ENCODE data around the gene MPIG6B.

The MPIG6B gene, protein sequence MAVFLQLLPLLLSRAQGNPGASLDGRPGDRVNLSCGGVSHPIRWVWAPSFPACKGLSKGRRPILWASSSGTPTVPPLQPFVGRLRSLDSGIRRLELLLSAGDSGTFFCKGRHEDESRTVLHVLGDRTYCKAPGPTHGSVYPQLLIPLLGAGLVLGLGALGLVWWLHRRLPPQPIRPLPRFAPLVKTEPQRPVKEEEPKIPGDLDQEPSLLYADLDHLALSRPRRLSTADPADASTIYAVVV

DNA sequence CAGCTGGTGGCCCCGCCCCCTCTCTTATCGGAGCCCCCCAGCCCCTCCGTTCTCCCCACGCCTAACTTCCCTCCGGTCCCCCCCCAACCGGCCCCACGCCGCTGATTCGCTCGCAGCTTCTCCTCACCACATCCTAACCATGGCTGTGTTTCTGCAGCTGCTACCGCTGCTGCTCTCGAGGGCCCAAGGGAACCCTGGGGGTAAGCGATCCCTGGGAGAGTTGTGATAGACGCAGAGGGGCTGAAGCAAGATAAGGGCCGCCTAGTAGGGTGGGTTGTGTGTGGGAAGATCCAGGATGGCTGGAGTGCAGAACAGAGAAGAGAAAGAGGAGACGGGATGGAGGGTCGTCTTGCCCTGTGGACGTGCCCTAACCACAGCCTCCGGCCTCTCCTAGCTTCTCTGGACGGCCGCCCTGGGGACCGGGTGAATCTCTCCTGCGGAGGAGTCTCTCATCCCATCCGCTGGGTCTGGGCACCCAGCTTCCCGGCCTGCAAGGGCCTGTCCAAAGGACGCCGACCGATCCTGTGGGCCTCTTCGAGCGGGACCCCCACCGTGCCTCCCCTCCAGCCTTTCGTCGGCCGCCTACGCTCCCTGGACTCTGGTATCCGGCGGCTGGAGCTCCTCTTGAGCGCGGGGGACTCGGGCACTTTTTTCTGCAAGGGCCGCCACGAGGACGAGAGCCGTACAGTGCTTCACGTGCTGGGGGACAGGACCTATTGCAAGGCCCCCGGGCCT is at the start of gene MPIG6B:
TSS of gene MPIG6B (plus strand) at position 129 of the 735 bp plus-strand sequence. CDS start at position 140, 11 bp downstream.
- Histone ChIP-seq H3K36me3 (ENCODE audit: insufficient read depth, low read length) (no peaks in the 10 kb centered on the region), H3K9ac (ENCODE audit: low read depth, low read length) (no peak within 1 kb of the TSS), H3K9me3 (ENCODE audit: control insufficient read depth, insufficient read depth, low read length) (no peaks in the 10 kb centered on the region), H3K4me1 (ENCODE audit: insufficient read depth, low read length) (0 out of 2 replicates have a peak, but pooled peaks cover 3% of the 10 kb centered on the region)

DNA sequence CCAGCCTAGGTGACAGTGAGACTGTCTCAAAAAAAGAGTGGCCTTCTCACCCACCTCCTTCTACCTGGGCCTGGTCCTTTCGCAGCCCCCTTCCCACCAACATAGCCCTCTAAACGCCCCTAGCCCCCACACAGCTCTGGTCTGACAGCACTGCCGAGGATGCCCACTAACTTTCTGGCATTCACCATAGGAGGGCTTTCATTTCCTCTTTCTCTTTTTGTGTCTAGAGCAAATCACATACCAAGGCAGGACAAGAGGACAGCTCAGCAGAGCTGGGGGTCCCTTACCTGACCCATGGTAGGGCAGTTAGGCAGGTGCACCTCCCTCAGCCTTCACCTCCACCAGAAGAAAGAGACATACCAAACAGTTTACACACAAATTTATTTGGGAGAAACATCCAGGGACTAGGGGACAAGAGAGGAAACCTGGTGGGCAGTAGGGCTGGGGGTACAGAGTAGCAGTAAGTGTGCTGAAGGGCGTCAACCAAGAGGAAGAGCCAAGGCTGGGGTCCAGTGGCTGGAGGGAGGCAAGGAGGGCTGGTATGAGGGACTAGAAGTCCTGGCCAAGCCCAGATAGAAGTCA is 46.8 kb upstream of the MPIG6B start:
- no peaks in the 10 kb centered on the region for H3K4me1 ChIP-seq (ENCODE audit: insufficient read depth, low read length)
- H3K9me3 ChIP-seq (ENCODE audit: control insufficient read depth, insufficient read depth, low read length), result no peaks in the 10 kb centered on the region
- H3K36me3 ChIP-seq (ENCODE audit: insufficient read depth, low read length), result peaks cover 5% of the 10 kb centered on the region
- H3K9ac ChIP-seq (ENCODE audit: low read depth, low read length), result no peak overlapping the region

DNA sequence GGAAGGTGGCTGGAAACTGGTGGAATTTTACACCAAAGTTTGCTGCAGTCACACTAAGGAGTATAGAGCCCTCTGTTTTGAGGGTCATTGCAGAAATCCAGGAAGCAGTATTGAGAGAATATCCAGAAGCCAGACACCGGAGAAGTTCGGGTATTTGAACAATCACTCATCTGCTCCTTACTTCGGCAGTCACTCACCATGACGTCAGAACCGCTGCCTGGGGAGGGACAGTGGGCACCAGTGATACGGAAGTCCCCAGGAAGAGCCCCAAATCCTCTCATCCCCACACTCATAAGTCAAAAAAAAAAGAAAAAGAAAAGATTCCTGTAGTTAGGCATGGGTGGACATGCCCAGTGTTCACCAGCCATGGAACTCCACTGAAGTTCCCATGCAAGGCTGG is 46.3 kb upstream of the MPIG6B start:
- peaks cover under 1% of the 10 kb centered on the region; the same call in 1 of the 2 replicates for H3K36me3 ChIP-seq (ENCODE audit: insufficient read depth, low read length)
- H3K4me1 ChIP-seq (ENCODE audit: insufficient read depth, low read length), result no peaks in the 10 kb centered on the region
- no peak overlapping the region for H3K9ac ChIP-seq (ENCODE audit: low read depth, low read length)
- H3K9me3 ChIP-seq (ENCODE audit: control insufficient read depth, insufficient read depth, low read length), result no peaks in the 10 kb centered on the region

DNA sequence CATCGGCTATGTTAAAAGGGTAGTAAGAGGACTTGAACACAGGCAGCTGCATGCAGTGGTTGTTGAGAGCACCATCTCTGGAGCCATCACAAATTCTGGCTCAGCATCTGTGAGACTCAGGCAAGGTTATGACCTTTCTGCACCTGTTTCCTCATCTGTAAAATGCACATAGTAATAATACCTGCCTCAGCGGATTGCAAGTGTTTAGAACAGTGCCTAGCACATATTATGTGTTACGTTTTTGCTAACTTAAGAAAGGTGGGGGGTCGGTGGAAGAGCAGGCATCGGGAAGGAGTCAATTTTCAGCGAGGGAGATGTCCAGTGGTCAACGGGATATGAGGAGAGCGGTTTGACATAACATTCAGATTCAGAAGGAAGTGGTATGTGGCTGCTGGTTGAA is 45.2 kb upstream of the MPIG6B start:
- Histone ChIP-seq H3K36me3 (ENCODE audit: insufficient read depth, low read length) (no peaks in the 10 kb centered on the region; the same call in 1 of the 2 replicates), H3K9me3 (ENCODE audit: control insufficient read depth, insufficient read depth, low read length) (no peaks in the 10 kb centered on the region), H3K4me1 (ENCODE audit: insufficient read depth, low read length) (no peaks in the 10 kb centered on the region), H3K9ac (ENCODE audit: low read depth, low read length) (no peak overlapping the region)

DNA sequence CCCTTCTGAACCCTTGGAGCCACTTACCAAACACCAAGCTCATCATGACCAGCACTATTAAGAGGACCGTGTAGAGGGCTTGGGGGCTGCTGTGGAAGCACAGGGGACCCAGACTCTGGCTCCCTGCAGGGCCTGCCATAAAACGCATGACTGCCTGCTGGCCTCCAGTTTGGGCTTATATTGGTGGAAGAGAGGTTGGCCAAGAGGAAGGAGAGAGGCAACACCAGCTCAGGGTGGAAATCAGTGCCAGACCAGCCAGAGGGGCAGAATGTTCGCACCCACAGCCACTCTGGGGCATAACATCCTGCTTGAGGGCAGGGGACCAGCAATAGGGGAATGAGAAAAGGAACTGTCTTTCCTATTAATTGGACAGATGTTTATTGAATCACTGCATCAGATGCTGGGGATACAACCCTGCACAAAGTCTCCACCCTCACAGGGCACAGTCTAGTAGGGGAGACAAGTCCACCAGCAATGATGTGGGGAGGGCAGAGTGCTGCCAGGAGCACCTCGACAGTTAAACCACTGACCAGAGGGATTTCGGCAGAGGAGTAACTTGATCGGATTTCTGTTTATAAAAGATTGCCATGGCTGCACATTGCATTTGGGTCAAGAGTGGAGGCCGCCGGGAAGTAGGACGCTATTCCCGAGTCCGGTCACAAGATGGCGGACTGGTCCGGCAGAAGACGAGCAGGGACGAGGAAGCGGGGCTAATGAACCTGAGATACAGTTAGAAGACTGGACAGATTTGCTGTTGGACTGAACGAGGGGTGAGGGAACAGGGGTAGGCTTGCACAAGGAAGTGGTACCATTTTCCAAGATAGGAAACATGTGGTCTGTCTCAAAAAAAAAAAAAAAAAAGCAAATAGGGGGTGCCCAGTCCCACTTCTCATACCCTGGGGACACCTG is 42.7 kb upstream of the MPIG6B start, which contains the start of gene LY6G5C:
TSS of gene LY6G5C (minus strand) at position 842 of the 909 bp plus-strand sequence. CDS start at position 148, 694 bp downstream.
- no peaks in the 10 kb centered on the region for H3K36me3 ChIP-seq (ENCODE audit: insufficient read depth, low read length)
- H3K9ac ChIP-seq (ENCODE audit: low read depth, low read length), result peak within 1 kb of the TSS; percentile 52
- no peaks in the 10 kb centered on the region for H3K4me1 ChIP-seq (ENCODE audit: insufficient read depth, low read length)
- no peaks in the 10 kb centered on the region for H3K9me3 ChIP-seq (ENCODE audit: control insufficient read depth, insufficient read depth, low read length)

DNA sequence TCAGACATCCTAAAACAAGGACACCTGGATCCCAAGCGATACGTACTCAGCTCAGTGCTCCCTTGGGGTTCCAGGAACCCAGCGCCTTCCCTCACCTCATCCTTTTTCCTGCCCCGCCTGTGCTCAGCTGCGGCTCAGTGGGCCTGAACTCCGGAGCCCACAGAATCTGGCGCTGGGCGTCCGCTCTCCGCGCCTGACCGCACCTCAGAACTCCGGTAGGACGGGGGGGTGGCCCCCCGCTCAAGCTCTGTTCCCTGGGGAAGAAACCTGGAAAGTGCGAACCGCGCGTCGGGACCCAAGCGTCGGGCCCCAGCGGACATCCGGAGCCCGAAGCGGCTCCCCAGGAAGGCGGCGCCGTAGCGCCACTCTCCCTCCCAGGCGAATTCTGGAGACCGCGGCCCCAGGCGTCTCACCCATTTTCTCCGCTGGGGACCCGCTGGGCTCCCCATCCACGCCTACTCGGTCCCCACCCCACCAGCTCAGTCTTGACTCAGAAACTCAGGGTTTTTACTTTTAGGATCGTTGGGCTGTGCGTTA is 42.0 kb upstream of the MPIG6B start:
- Histone ChIP-seq H3K4me1 (ENCODE audit: insufficient read depth, low read length) (no peaks in the 10 kb centered on the region), H3K9ac (ENCODE audit: low read depth, low read length) (peak overlapping the region; percentile 52), H3K36me3 (ENCODE audit: insufficient read depth, low read length) (no peaks in the 10 kb centered on the region), H3K9me3 (ENCODE audit: control insufficient read depth, insufficient read depth, low read length) (no peaks in the 10 kb centered on the region)

DNA sequence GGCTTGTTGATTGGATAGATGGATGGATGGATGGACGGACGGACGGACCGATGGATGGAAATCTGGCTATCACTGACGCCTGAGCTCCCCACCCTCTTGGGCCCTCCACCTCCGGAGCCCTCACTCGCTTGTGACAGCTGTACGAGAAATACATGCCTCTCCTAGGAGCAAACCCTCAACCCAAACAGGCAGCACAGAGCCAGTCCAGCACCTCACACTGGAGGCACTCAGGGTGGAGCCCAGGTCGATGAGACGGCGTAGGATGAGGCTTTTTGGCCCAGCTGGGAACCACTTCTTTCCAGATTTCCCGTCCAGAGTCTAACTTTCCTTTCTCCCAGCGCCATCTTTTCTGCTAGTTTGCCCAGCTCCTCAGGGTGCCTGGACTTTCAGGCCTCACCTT is 39.6 kb upstream of the MPIG6B start:
- H3K9me3 ChIP-seq (ENCODE audit: control insufficient read depth, insufficient read depth, low read length), result no peaks in the 10 kb centered on the region
- no peaks in the 10 kb centered on the region for H3K4me1 ChIP-seq (ENCODE audit: insufficient read depth, low read length)
- peaks cover 8% of the 10 kb centered on the region for H3K36me3 ChIP-seq (ENCODE audit: insufficient read depth, low read length)
- H3K9ac ChIP-seq (ENCODE audit: low read depth, low read length), result peak overlapping the region; percentile 62; the same call in 1 of the 2 replicates

DNA sequence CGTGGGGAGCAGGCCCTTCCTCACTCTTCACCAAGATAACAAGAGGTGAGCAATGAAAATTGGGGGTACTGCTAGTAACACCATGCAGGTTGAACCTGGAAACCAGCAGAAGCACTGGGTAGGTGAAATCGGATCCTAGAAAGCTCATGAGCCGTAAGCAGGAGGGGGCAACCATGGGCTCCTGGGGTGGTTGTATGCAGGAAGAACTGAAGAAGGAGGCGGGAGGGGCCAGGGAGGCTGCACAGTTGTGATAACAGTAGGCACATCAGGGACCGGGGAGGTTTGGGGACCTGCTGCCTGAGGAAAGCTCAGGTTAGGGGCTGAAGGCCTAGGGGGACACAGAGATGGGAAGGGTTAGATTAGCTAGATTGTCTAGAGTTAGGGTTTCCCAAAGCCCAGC is 36.7 kb upstream of the MPIG6B start:
- Histone ChIP-seq H3K36me3 (ENCODE audit: insufficient read depth, low read length) (peaks cover 15% of the 10 kb centered on the region), H3K9ac (ENCODE audit: low read depth, low read length) (no peak overlapping the region), H3K9me3 (ENCODE audit: control insufficient read depth, insufficient read depth, low read length) (no peaks in the 10 kb centered on the region), H3K4me1 (ENCODE audit: insufficient read depth, low read length) (peaks cover 6% of the 10 kb centered on the region; the same call in 1 of the 2 replicates)

DNA sequence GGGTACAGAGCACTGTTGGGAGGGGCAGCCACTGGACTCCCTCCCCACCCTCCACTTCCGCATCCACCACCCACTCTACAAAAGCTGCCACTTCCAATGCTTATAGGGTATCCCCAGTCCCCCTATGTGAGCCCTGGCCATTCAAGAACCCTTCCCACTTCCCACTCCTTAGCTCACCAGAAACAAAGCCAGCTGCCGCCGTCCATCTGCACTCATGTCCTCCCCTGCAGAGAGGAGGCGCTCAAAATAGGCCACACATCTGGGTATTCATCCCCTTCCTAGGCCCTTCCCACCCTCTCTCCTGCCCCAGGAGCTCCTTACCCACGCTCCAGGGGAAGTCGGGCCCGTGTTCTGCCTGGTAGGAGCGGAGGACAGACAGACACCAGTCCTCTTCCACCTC is 35.9 kb upstream of the MPIG6B start:
- H3K36me3 ChIP-seq (ENCODE audit: insufficient read depth, low read length), result peaks cover 15% of the 10 kb centered on the region
- H3K9me3 ChIP-seq (ENCODE audit: control insufficient read depth, insufficient read depth, low read length), result no peaks in the 10 kb centered on the region
- H3K9ac ChIP-seq (ENCODE audit: low read depth, low read length), result no peak overlapping the region

DNA sequence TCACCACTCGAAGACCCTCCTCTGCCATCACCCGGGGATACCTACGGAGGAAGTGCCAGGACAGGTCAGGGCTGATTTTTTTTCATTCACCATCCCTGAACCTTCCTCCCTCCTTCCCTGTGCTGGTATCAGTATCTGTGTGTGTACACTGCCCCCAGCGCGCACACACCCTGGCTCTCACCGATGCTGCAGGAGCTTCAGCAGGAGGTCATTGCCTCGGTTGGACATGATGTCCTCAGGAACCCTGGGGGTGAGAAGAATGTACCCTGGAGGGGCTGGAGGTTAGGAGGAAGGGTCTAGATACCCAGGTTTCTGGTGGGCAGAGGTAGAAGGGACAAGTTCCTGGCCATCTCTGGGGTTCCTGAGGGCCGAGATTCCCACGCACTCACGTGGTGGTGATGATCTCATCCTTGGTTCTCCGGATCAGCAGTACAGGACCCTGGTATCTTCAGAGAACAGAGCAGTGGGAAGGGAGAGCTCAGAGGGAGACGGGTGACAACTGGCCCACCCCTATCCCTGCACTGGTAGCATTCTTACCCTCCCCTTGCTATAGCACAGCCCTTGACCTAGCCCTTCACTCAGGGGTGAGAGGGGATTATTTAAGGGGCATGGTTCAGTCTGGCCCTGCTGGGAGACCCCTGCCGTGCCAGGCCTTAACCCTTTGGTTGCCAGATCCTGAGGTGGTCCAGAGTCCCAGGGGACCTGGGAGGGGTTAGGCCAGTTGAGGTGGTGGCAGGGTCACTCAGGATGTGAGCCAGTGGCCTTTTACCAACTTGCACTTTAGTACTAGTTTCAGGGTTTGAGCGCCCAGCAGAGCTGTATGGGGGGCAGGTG is 35.1 kb upstream of the MPIG6B start:
- peaks cover 6% of the 10 kb centered on the region; the same call in 1 of the 2 replicates for H3K4me1 ChIP-seq (ENCODE audit: insufficient read depth, low read length)
- no peak overlapping the region for H3K9ac ChIP-seq (ENCODE audit: low read depth, low read length)
- peaks cover 15% of the 10 kb centered on the region for H3K36me3 ChIP-seq (ENCODE audit: insufficient read depth, low read length)
- no peaks in the 10 kb centered on the region for H3K9me3 ChIP-seq (ENCODE audit: control insufficient read depth, insufficient read depth, low read length)

More for the DNA sequence above, 35.9 kb upstream of the MPIG6B start:
- H3K4me1 ChIP-seq (ENCODE audit: insufficient read depth, low read length), result peaks cover 6% of the 10 kb centered on the region; the same call in 1 of the 2 replicates

DNA sequence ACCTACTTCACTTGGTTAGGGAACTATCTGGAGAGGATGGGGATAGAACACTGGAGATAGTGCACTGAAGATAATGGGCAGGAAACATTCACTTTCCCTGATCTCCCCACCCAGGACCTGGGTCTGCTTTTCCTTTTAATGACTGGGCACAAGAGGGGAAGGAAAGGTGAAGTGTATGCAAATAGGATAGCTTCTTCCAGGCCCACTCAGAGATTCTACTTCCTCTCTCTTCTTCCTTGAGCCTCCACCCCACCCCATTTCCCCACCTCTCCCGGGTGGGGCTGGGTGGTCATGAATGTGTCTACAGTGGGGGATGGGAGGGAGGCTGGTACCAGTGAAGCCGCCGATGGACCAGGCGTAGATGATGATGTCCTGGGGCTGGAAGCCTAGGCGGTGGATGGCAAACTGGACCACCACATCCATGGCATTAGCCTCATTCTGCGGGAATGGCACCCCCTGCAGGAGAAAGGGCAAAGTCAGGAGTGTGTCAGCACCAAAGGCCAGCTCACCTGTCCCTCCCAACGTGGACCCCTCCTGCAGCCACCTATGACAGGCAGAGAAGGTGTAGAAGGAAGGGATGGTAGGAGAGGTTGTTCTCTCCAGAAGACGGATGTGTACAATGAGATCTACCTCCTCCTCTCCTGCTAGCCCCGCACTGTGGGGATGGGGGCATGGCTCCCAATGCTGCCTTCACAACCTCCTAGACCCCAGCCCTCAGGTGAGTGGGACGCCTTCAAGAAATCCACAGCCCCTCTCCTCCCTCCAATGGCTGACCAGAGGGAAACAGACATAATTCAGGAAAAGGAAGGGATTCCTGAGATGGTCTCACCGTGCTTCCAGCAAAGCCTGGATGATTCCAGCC is 33.7 kb upstream of the MPIG6B start:
- Histone ChIP-seq H3K9ac (ENCODE audit: low read depth, low read length) (no peak overlapping the region), H3K36me3 (ENCODE audit: insufficient read depth, low read length) (peaks cover 15% of the 10 kb centered on the region), H3K4me1 (ENCODE audit: insufficient read depth, low read length) (peaks cover 6% of the 10 kb centered on the region; the same call in 1 of the 2 replicates), H3K9me3 (ENCODE audit: control insufficient read depth, insufficient read depth, low read length) (no peaks in the 10 kb centered on the region)

DNA sequence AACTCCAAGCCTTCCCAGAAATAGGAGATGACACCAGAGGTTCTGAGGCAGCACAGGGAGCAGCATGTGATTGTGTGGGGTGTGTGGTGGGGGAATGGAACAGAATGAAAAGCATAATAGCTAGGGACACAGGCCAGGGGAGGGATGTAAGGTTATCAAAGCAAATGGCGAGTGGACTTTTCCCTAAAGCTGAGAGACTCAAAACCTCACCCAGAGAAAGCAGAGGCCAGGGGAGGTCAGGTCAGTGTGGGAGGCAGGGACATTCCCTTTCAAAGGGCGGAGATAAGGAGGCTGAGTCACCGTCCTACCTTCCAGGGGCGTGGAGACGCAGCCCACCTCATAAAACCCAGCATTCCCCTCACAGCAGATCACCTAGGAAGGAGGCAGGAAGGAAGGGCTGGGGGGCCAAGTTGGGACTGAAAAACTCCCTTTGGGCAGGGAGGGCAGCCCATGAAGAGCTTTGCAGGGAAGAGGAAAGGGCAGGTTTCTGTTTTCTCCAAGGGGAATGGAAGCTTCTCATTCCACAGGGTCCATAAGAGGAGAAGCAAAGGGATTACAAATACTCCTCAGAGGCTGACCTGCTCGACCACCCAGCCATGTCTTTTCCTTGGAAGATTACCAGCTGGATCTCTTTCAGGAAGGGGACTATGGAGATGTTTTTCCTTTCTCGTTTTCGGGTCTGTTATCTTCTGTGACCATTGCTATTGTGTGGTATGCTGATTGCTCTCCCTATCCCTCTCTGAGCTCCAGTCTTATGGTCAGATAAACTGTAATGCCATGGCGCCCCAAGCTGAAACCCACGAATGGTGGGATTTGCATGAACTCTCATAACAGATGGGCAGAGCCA is 32.7 kb upstream of the MPIG6B start:
- H3K9me3 ChIP-seq (ENCODE audit: control insufficient read depth, insufficient read depth, low read length), result no peaks in the 10 kb centered on the region
- peaks cover 15% of the 10 kb centered on the region for H3K36me3 ChIP-seq (ENCODE audit: insufficient read depth, low read length)
- H3K4me1 ChIP-seq (ENCODE audit: insufficient read depth, low read length), result peaks cover 6% of the 10 kb centered on the region; the same call in 1 of the 2 replicates
- H3K9ac ChIP-seq (ENCODE audit: low read depth, low read length), result no peak overlapping the region
